Fibroblast of gingiva (primary cell): Measurements from ENCODE around the gene EML1.

Source experiments
- DNase-seq: peaks from one replicate; pipeline ENCODE4 v3.0.0-alpha.2; 2011; ENCODE audit warnings: low read depth

The EML1 gene

DNA sequence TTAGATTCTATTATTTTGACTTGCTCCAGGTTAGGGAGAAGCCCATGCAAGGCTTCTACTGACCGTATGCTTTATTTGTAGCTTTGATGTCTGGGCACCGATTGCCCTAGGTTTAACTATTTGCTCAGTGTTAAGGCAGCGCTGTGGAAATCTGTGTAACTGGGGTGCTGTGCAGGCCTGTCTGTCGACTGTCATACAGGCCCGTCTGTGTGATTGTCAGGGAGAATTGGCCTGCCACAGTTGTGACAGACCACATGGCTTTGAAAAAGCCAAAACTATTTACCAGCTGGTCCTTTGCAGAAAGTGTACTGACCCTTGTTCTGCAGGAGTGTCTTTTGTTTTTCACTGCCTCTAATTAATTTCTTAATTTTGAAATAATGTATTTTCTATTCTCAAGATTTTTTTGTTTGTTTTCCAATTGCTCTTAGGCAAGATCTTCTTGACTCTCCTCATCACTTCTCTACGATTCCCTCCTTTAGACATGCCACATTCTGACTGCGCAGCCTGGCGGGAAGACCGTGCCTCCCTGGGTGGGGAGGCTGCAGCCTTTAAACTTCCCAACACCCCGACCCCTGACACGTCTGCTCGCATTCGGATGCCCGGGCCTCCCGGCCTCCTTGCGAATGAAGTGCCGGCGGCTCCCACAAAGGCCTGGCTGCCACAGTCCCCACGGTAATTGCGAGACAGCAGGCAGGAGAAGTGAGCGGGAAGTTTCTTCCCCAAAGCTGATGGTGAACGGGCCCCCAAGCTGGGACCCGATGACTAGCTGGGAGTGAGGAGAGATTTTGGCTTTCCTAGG, 173.0 kb downstream of the EML1 start:
- DNase-seq = no peak

- DNase-seq = no peak
Observed at GRCh38 chr14:99966912-99967311, 173.7 kb downstream of the EML1 start.

DNA sequence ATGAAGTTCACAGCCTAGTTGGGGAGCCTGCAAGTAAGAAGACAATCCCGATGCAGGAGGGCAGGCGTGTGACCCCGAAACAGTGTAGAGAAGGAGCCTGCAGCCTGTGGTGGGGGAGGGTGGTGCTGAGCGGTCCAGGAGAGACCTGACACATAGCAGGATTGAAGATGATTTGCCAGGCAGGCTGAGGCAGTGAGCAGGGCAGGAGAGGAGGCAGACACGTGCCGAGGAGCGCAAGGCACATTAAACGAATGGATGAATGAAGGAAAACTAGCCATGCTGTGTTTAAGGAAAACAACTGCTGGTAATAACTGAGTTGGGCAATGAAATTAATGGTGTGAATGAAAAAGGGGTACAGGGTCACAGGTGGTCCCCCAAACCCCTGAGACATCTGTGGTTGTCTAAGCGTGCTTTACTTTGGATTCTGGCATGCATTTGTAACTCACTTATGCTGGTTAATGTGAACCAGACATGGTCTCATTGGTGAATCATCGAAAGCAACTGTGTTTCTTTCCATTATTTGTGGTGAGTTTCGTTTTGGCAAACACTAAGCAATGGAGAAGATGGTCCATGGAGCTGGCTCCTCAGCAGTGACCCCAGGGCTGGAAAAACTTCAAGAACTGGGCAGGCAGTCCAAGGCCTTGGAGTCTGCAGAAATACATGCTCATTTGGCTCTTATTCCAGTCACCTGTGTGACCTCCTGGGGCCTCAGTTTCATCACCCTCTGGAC, 175.1 kb downstream of the EML1 start:
- peak; percentile 72 for DNase-seq

- DNase-seq = no peak
Observed at GRCh38 chr14:99968941-99969340, 175.7 kb downstream of the EML1 start.

GRCh38 chr14:99969673-99970322, 176.6 kb downstream of the EML1 start:
- no peak for DNase-seq

DNA sequence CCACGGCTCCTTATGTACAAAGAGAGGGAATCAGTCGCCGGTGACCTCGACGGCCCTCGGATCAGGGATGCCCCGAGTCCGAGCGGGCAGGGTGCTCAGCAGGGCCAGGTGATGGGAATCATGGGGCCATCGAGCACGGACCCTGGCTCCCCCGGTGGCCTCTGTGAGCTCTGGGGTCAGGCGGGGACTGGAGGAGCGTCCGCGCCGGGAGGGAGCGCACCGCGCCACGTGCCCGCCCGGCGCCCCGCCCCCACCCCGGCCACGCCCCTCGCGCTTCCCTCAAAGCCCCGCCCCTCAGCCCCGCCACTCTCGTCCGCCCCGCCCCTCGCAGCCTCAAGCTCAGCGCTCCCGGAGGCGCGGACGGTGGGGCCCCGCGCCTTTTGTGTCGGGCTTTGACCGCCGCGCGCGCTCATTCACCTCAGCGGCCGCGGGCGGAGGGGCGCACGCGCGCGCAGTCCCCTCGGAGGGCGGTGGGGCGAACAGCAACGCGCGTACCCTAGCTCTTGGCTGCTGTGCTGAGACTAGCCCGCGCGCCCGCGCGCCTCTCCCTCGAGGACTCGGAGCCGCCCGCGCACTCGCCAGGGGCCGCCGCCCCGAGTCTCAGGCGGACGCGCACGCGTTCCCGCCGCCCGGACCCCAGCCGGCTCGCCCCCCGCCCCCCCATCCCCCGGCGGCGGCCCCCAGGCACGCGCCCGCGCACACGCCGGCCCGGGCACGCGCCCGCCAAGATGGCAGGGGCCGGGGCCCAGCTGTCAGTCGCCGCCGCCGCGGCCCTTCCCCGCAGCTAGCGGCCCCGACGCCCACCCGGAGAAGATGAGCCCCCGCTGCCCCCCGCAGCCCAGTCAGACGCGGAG, 178.1 kb downstream of the EML1 start:
- peak; percentile 71 for DNase-seq

DNA sequence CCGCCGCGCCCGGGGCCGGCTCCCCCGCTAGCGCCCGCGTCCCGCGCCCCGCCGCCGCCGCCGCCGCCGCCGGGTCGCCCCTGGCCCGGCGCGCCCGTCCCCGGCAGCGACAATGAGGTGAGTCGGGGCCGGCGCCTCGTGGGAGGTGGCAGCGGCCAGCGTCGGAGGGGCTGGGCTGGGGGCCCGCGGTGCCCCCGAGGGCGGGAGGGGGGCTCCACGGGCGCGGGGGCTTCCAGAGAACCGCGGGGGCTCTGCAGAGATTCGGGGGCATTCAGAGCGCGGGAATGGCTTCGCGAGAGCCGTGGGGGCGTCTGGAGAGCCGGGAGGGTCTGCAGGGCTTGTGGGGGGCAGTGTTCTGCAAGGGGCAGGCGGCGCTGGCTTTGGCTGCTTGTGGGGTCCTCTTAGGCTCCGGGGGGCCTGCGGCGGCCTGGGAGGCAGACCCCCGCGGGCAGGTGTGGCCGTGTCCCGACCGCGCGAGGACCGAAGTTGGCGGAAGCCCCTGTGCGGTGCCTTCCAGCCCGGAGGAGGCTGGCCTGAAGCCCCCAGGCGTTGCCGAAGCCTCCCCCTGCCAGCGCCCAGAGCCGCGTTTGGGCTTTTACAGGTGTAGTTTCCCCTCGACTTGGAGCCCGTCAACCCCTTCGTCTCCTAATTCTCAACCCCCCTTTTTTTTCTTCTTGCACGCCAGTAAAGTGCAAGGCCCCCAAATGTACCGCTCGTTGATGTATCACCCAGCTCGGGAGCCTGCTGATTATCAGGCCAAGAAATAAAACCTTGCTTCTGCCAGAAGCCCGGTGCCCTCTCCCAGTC, 178.9 kb downstream of the EML1 start:
- DNase-seq = no peak

GRCh38 chr14:99972748-99973466, 179.7 kb downstream of the EML1 start:
- no peak for DNase-seq

DNA sequence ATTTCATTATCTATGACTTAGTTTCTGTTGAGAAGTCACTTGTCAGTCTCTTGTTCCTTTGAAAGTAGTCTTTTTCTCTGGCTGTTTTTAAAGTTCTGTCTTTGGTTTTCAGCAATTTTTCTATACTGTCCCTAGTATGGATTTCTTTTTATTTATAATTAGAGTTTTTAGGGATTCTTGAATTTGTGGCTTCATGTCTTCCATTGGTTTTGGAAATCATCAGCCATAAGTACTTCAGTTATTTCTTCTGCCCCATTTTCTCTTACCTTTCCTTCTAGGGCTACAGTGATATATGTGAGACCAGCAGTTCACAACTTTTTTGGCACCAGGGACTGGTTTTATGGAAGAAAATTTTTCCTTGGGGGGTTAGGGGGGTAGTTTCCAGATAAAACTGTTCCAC, 182.0 kb downstream of the EML1 start:
- DNase-seq = no peak

- no peak for DNase-seq
Observed at GRCh38 chr14:99976021-99976420, 182.8 kb downstream of the EML1 start.

GRCh38 chr14:99976681-99977080, 183.5 kb downstream of the EML1 start:
- no peak for DNase-seq

DNA sequence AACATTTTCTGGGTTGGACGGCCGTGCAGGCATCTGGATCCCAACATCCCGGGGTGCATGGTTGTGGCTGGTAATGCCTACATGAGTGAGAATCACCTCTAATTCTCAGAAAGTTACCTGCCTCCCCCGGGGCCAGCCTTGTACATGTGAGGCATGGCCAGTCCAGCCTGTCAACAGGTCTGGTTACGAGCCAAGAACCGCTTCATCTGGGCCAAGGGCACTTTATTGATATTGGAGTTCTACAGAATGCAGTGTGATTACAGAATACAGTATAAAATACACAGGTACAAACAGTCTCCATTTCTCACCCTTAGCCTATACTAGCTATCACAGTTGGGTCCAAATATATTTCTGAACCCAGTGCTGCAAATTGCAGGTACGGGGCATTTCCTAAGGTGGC, 187.1 kb downstream of the EML1 start:
- no peak for DNase-seq

DNA sequence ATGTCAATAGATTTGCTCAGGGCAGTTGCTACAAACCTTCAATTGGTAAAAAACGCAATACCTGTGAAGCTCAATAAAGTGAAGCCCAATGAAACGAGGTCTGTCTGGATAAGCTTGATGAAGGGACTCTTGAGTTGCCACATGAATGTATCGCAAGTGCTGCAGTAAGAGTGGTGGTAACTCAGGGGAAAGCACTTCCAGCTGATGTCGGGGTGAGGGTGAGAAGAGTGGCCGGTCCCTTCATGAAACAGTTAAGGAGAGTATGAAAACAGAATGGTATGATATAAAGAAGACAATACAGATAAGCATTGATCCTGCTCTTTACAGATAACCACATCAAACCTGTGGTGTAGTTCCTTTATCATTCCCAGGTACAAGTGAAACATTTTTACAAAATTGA, 188.6 kb downstream of the EML1 start:
- no peak for DNase-seq

DNA sequence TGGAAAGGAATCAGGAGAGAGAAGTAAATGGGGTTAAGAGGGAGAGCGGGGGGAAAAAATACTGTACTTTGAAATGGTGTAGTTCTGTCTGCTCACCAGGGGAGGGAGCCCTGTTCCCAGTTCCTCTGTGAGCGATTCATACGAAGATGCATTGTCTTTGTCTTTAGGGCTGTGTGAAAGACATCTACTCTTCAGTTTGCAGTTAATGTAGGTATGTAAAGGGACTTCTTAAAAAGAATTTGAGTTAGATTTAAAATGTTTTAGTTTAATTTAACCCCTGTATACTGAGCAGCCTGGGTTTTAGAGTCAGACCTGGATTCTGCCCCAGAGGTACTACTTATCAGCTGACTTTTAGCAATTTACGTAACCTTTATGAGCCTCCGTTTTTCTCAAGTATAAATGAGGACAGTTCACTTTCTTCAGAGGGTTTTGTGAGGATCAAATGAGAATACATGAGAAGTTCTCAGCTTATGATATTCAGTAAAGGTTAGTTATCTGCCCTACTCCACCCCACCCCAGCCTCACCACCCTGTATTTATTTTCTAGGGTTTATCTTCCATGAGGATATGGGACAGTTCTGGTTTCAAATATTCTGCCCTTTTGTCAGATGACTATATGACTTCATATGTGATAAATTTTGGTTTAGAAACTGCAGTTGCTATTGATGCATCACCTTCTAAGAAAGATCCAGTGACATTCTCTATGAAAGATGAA, 189.5 kb downstream of the EML1 start:
- peak; percentile 56 for DNase-seq

DNA sequence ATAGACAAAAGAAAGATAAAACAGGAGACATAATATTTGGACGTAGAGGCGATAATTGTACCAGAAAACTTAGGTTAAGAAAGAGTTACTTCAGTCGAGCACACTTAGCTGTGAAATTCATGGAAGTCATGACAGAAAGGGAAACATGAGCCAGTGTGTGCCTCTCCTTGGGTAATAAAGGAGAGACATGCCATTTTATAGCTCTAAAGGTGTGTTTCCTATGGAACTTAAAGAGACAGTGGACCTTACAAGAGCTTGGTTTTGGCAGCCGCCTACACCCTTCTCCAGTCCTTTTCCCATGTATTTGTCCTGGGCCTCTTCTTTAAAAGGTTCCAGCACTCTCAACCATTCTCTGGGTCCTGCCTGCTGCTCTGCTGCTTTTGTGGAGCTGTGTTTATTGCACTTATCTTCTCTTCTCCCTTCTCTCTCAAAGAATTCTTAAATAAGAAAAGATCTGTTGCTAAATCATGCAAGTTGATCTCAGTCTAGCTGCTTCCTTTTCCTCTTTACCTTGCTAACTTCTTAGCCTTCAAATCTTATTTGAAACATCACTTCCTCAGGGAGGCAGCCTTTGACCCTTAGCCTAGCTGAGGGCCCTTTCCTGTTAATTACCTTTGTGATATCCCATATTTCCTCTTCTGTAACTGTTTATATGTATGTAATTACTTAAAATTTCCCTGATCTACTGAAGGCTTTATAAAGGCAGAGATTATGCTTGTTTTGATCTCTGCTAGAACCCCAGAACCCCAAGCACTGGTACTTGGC, 190.2 kb downstream of the EML1 start:
- DNase-seq = no peak

DNA sequence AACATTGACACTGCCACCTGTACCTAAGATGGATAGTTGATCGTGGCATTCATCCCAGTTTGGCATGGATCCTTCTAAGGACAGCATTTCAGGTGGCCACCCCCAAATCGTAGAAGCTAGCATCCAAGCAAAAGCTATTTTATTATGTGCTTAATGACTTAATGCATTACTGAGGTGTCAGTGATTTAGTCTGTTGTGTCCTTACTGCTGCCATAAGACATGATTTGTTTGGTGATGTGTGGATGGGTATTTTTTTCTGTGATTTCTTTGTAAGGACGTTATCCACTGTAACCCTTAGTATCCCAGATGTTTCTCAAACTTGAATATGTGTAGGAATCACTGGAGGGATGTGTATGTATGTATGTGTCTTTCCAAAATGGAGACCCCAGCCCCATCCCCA, 190.8 kb downstream of the EML1 start:
- DNase-seq = no peak

DNA sequence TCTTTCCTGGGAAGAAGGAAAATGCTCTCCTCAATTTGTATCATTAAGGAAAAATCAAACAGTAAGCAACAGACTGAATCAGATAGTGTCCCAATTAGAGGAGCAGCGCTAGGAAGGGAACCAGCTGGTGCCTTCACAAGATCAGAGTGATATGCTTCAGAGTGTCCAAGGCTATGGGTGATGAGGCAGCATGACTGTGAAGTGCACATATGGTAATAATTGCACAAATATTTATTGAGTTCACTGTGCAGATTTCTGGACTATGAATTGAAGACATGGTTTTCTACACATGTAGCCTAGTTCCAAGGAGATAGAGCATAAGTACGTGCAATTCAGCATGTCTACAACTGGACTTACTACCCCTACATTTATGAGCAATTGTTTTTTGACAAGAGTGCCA, 193.2 kb downstream of the EML1 start:
- DNase-seq = peak; percentile 69

GRCh38 chr14:99989032-99989431, 195.8 kb downstream of the EML1 start:
- no peak for DNase-seq
